GM18508 (cell line): ENCODE measurements around the gene PCDHB14.

Source experiments
- ATAC-seq: cut with Tn5 transposase; IDR thresholded peaks from one replicate; pipeline ENCODE4 v1.9.1; 2021; ENCODE audit warnings: moderate number of reproducible peaks; ENCODE audit not compliant: insufficient read depth, unreplicated experiment

Gene PCDHB14

DNA sequence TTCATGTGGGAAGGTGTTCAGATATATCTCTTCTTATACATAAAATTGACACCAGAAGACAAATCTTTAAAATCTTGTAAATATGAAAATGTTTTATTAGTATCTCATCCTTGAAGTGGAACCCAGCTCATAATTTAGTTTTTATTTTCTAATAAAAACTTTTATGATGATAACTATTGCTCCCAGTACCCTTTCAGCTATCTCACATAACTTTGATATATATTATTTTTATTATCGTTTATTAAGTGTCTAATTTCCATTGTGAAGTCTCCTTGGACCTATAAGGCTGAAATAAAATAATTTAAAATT, 38.0 kb downstream of the PCDHB14 start:
- no peak for ATAC-seq

DNA sequence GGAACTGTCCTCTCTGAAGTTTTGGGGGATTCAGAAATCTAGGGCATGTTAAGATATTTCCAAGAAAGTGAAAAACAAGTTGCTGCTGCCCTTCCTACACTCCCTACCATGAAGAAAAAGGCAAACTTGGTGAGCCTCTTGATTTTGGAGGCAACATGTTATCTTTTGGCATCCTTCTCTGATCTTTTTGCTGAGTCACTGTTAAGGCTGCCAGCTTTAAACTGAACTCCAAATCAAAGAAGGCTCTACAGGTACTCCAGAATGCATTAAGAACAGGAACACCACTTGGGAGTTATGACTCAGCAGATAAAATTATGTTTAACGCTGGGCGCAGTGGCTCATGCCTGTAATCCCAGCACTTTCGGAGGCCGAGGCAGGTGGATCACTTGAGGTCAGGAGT, 46.1 kb downstream of the PCDHB14 start:
- ATAC-seq = no peak

DNA sequence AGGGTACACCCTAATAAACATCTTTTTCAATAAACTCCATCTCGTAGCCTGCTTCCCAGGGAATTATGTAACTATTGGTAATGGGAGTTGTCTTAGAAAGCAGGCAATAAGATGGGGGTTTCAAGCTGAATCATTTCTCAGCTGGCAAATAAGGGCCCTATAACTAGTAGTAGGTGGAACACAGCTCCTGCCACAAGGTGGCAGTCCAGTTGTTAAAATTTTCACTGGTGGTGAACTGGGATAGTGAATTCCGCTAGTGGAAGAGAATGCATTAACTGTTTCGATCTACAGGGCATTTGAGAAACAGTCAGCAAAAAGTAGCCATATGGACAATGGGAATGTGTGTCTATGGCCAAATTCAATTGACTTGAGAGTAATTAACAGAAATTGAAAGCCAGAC, 49.8 kb downstream of the PCDHB14 start:
- ATAC-seq = no peak
